NCI-H1694 treated with DMSO at 0.1 percent for 48 hours (cell line): ENCODE results near the gene KLK10.

Experiments
- DNase-seq: peaks from one replicate; lab custom pipeline; 2025; lab: John Stamatoyannopoulos, UW

The KLK10 gene

DNA sequence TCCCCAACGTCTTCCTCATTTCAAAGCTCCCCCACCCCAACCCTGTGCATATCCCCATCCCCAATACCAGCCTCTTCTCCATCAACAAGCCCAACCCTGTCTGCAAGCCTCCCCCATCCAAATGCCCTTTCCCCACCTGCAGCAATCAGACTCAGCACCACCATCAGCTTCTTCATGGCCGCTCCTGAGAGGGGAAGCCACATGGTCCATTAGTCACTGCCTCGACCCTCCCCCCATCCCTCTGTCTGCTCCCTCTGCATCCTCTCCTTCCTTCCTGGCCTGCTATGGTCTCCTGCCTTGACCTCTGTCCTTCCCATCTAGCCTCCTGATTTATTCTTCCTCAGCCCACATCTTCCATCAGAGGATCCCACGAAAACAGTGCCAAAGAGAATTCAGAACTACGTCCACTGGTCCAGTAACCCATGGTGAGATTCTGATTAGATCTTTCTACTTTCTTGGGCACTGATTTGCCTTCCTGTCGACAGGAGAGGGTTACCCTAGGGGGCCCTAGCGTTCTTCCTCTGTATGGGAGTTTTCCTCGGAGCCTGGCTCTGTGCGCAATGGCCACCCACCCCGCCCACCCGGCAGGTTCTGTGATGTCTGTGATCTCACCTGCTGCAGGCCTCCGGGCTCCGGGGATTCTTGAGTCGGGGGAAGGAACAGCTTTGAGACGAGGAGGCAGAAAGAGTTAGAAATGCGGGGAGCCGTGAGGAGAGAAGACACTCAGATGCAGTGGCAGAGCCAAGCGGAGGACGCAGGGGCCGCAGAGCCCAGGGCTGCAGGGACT is 51.4 kb downstream of the KLK10 start:
- DNase-seq: no peak

GRCh38 chr19:50964266-50964665 is 55.2 kb downstream of the KLK10 start:
- no peak for DNase-seq

- DNase-seq: no peak
Measured at GRCh38 chr19:50963381-50963780, 56.1 kb downstream of the KLK10 start.
